GM12874 (cell line): Measurements from ENCODE around the gene COL1A2.

Experiments
- CTCF ChIP-seq: IDR thresholded peaks from 2 replicates; pipeline ENCODE4 v1.5.1; 2011; ENCODE audit warnings: low read depth, mild to moderate bottlenecking, control low read depth, low read length, moderate library complexity; ENCODE audit not compliant: insufficient read depth

Gene COL1A2

GRCh38 chr7:94442639-94443038 is 47.9 kb downstream of the COL1A2 start:
- no peak for TF ChIP-seq CTCF

GRCh38 chr7:94444813-94445212 is 50.1 kb downstream of the COL1A2 start:
- no peak for TF ChIP-seq CTCF

DNA sequence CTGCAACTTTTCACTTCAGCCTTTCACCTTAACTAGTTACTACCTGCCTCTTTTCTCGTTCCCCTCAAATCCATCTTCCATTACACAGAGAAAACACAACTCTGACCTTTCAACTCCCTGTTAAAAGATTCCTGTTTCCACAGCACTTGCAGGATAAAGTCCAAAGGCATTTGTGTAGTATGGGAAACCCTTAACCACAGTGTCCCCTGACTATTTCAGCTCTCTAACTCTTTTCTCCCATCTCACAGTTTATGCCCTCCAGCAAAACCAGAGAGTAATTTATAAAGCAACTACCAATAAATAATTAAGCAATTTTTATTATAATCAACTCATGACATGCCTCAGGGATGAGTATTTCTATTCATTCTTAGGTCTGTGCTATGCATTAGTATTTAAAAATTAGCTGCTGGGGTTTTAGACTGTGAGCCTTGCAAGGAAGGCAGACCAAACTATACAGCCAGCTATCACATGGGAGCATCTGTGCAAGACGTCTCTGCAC is 51.0 kb downstream of the COL1A2 start:
- no peak for TF ChIP-seq CTCF

GRCh38 chr7:94446308-94446707 is 51.6 kb downstream of the COL1A2 start:
- TF ChIP-seq CTCF: no peak

DNA sequence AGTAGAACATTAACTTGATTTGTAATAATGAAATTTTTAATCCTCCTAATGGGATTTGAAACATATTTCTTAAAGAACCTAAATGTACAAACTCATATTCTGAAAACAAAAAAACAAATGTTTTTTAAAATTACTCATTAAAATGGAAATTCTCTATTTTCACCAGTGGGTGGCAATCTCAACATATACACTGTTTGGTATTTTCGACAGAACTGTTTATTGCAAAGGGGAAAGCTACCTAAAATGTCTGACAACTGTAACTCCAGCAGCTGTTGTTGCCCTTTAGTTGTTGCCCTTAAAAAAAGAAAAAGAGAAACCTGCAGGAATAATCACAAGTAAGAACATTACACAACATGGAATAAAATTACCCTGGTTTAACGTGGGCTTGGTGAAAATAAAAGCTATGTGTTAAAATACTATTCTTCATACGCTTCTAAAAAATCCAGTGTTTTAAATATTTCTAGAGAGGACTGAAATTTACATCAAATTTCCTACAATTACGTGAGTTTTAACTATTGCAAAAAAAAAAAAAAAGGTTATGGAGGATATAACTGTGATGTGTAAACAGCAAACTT is 54.5 kb downstream of the COL1A2 start:
- peak; percentile 17; the same call in 1 of the 2 replicates for TF ChIP-seq CTCF

- no peak for TF ChIP-seq CTCF
Observed at GRCh38 chr7:94450044-94450697, 55.5 kb downstream of the COL1A2 start.

- TF ChIP-seq CTCF: no peak
Observed at GRCh38 chr7:94451187-94451586, 56.5 kb downstream of the COL1A2 start.
